B cell (primary cell): ENCODE data around the gene ULK4. TPM values are rescaled to one million over a fixed set of nuclear protein-coding genes. Genes with fewer than 3 reads are reported as not detected.

Source experiments
- ATAC-seq: fragments of 200-7000 bp; cut with Tn5 transposase; one replicate; pipeline ENCODE4 v1.10.0; 2021; ENCODE audit warnings: low read depth, mild to moderate bottlenecking, moderate number of reproducible peaks, moderate library complexity
- CTCF ChIA-PET: fragments of 350-600 bp; sonication (Branson Sonifier 250); formaldehyde crosslinking; loops from one replicate; lab custom pipeline; 2021; ENCODE audit warnings: antibody characterized with exemption, inconsistent platforms; lab: Charles Lee
- POLR2A ChIA-PET: fragments of 350-600 bp; sonication (Branson Sonifier 250); formaldehyde crosslinking; loops from one replicate; lab custom pipeline; 2021; ENCODE audit warnings: antibody characterized with exemption; lab: Charles Lee
- DNase-seq: peaks from one replicate; pipeline ENCODE4 v3.0.0; 2013
- H2AFZ ChIP-seq: 2 replicates; pipeline ENCODE4 v1.6.1; 2012; ENCODE audit warnings: mild to moderate bottlenecking, low read depth, low read length; ENCODE audit not compliant: insufficient read depth, poor library complexity, severe bottlenecking
- H3K27ac ChIP-seq, 2 donors: 1 replicate in 1 of 2; 2 replicates in 1 of 2; pipeline ENCODE4 v1.5.1; 2012 to 2013; ENCODE audit warnings: low read length in 2 of 2, mild to moderate bottlenecking in 2 of 2, moderate library complexity in 1 of 2
- H3K27me3 ChIP-seq, 4 experiments: fragments of 200-600 bp in 1 of 4; sonication (generic) in 1 of 4; replicated peaks in 1 of 4; 1 replicate in 2 of 4; 2 replicates in 2 of 4; pipeline versions ENCODE4 v1.6.1 to v1.7.0; 2013 to 2016; ENCODE audit warnings: low read length in 3 of 4, mild to moderate bottlenecking in 2 of 4, mixed read lengths in 1 of 4, moderate library complexity in 1 of 4; ENCODE audit not compliant: insufficient read depth in 4 of 4, control insufficient read depth in 3 of 4; ENCODE audit errors: control extremely low read depth in 1 of 4
- H3K36me3 ChIP-seq, 2 experiments: replicated peaks in 1 of 2; 1 replicate in 1 of 2; 2 replicates in 1 of 2; pipeline versions ENCODE4 v1.6.1 to v1.7.1; 2013; ENCODE audit warnings: low read length in 1 of 2; ENCODE audit not compliant: insufficient read depth in 2 of 2, control insufficient read depth in 1 of 2; ENCODE audit errors: control extremely low read depth in 1 of 2, extremely low read depth in 1 of 2
- H3K4me1 ChIP-seq, 2 donors: fragments of 200-600 bp in 1 of 2; sonication (generic) in 1 of 2; 1 replicate in 1 of 2; 2 replicates in 1 of 2; pipeline versions ENCODE4 v1.5.1 to v1.6.1; 2013 to 2017; ENCODE audit warnings: low read length in 2 of 2; ENCODE audit not compliant: control insufficient read depth in 2 of 2, insufficient read depth in 2 of 2
- H3K4me2 ChIP-seq: replicated peaks from 2 replicates; pipeline ENCODE3; 2012; ENCODE audit warnings: mild to moderate bottlenecking, low read depth, low read length; ENCODE audit not compliant: poor library complexity, severe bottlenecking
- H3K4me3 ChIP-seq, 5 experiments: fragments of 200-600 bp in 1 of 5; sonication (generic) in 1 of 5; 1 replicate in 3 of 5; 2 replicates in 2 of 5; pipeline versions ENCODE4 v1.5.1 to v1.7.0; 2011 to 2016; ENCODE audit warnings: low read length in 4 of 5, mild to moderate bottlenecking in 4 of 5, low read depth in 2 of 5, control low read depth in 1 of 5, moderate library complexity in 1 of 5; ENCODE audit not compliant: insufficient read depth in 1 of 5; ENCODE audit errors: control extremely low read depth in 1 of 5, extremely low read depth in 1 of 5
- H3K79me2 ChIP-seq: fragments of 200-600 bp; sonication (generic); one replicate; pipeline ENCODE4 v1.6.0; 2016; ENCODE audit warnings: low read length; ENCODE audit not compliant: control insufficient read depth, insufficient read depth
- H3K9ac ChIP-seq: fragments of 200-600 bp; sonication (generic); 2 replicates; pipeline ENCODE4 v1.6.1; 2017; ENCODE audit warnings: mild to moderate bottlenecking, low read length, moderate library complexity
- H3K9me3 ChIP-seq, 3 donors: one replicate each; pipeline versions ENCODE4 v1.6.1 to v1.7.1; 2013; ENCODE audit warnings: low read length in 2 of 3; ENCODE audit not compliant: control insufficient read depth in 2 of 3, insufficient read depth in 1 of 3; ENCODE audit errors: control extremely low read depth in 1 of 3
- H4K20me1 ChIP-seq: 2 replicates; pipeline ENCODE4 v1.6.0; 2012; ENCODE audit warnings: mild to moderate bottlenecking, low read length; ENCODE audit not compliant: insufficient read depth, control insufficient read depth, poor library complexity, severe bottlenecking
- H3K27ac Mint-ChIP-seq: one replicate; pipeline ENCODE4 v1.8.0; 2021; ENCODE audit warnings: mixed read lengths
- H3K27me3 Mint-ChIP-seq: one replicate; pipeline ENCODE4 v1.8.0; 2021; ENCODE audit warnings: mixed read lengths
- H3K4me1 Mint-ChIP-seq: one replicate; pipeline ENCODE4 v1.8.0; 2021; ENCODE audit warnings: mixed read lengths
- H3K4me3 Mint-ChIP-seq: one replicate; pipeline ENCODE4 v1.8.0; 2021; ENCODE audit warnings: mixed read lengths
- H3K9me3 Mint-ChIP-seq: one replicate; pipeline ENCODE4 v1.8.0; 2022; ENCODE audit warnings: mixed read lengths; ENCODE audit not compliant: insufficient read depth
- EZH2 ChIP-seq: IDR thresholded peaks from 2 replicates; pipeline ENCODE4 v1.6.1; 2012; ENCODE audit warnings: borderline replicate concordance, low read depth, mild to moderate bottlenecking, moderate library complexity, low read length; ENCODE audit not compliant: insufficient read depth, poor library complexity, severe bottlenecking
- WGBS: methylation state at CpG from one replicate; pipeline ENCODE4 v1.1.5; 2013; ENCODE audit warnings: missing lambda C conversion rate; ENCODE audit not compliant: insufficient coverage; 5-methylcytosine and 5-hydroxymethylcytosine counted together
- intact Hi-C: fragments of 100-400 bp; cut with micrococcal nuclease; formaldehyde crosslinking; loops from one replicate; pipeline ENCODE4 v1.10.0; 2022
- polyA plus RNA-seq: library from polyadenylated mRNA; depleted of rRNA; stranded (reverse); fragments of >200 nt; gene quantifications from 2 replicates; pipeline ENCODE4 v1.2.3, GENCODE V29; 2012
- total RNA-seq, 2 donors: library from RNA; stranded (reverse); fragments of 120-200 nt in 1 of 2; gene quantifications; 1 replicate in 1 of 2; 2 replicates in 1 of 2; pipeline versions ENCODE4 v1.2.3 to v1.2.4, GENCODE V29; 2013 to 2022
- TF ChIP-seq, protein P1 (sequence below): fragments of 200-600 bp; IDR thresholded peaks from one replicate; pipeline ENCODE4 v1.8.0; 2022; ENCODE audit warnings: antibody characterized with exemption, mild to moderate bottlenecking

ULK4 gene
- total and polyA plus RNA-seq, 2 donors (not counting 1 experiment from before 2014, with no cell fraction given): 5.2 to 33.7 TPM

DNA sequence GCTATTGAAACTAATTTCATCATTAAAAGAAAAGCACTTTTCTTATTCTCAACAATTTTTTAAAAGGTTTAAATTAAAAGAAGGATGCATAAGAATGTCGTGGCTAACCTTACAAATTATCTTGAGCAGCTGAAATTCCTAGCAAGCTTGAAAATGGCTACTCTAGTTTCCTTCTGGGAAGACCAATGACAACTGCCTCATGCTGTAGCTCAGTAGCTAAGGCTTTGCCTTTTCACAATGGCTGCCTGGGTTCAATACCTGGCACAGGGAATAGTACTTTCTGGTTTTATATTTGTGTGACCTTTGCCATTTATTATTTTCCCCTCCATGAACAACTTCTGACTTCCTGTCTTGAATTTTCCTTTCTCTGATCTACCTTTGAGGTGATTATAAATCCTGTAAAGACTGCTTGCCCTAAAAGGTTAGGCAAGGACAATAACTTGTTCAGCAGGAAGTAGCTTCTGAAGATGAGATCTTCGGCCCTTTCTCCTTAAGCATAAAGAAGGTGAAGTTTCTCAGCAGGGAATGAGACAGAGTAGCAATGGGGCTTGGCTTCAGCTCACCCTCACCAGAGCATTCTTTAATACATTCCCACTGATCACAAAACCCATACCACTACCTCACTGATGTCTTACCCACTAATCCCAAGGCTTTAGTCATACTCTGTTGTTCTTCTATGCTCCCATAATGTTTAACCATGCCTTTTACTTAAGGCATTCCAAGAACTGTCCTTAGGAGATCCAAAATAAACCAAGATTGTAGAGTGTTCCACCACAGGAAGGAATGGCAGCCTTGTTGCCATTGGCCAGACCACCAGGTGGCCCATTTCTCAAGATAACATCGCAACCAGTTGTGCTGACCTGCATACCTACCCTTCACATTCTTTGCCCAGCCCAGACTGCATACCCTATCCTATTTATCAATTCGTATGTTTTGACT, 276.8 kb downstream of the ULK4 start:
- H3K4me1 ChIP-seq: no peaks in the 10 kb centered on the region
- H3K36me3 ChIP-seq: peaks cover 0 to 2% of the 10 kb centered on the region in 2 experiments
- ChIA-PET CTCF (no interaction called here), POLR2A (no interaction called here)
- no peaks in the 10 kb centered on the region for H3K79me2 ChIP-seq
- H3K4me3 ChIP-seq: no peak overlapping the region
- Mint-ChIP-seq H3K27me3 (no peaks in the 10 kb centered on the region), H3K9me3 (no peaks in the 10 kb centered on the region), H3K4me3 (no peak overlapping the region), H3K4me1 (no peaks in the 10 kb centered on the region), H3K27ac (no peak overlapping the region)
- no peak for TF ChIP-seq EZH2
- TF ChIP-seq, protein P1, sequence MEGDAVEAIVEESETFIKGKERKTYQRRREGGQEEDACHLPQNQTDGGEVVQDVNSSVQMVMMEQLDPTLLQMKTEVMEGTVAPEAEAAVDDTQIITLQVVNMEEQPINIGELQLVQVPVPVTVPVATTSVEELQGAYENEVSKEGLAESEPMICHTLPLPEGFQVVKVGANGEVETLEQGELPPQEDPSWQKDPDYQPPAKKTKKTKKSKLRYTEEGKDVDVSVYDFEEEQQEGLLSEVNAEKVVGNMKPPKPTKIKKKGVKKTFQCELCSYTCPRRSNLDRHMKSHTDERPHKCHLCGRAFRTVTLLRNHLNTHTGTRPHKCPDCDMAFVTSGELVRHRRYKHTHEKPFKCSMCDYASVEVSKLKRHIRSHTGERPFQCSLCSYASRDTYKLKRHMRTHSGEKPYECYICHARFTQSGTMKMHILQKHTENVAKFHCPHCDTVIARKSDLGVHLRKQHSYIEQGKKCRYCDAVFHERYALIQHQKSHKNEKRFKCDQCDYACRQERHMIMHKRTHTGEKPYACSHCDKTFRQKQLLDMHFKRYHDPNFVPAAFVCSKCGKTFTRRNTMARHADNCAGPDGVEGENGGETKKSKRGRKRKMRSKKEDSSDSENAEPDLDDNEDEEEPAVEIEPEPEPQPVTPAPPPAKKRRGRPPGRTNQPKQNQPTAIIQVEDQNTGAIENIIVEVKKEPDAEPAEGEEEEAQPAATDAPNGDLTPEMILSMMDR: no peak
- peaks cover 0 to 2% (median 0%) of the 10 kb centered on the region in 3 donors for H3K9me3 ChIP-seq
- no peaks in the 10 kb centered on the region for H3K27me3 ChIP-seq
- H3K9ac ChIP-seq: no peak overlapping the region
- H3K27ac ChIP-seq: no peak overlapping the region
- H4K20me1 ChIP-seq: no peaks in the 10 kb centered on the region
- no peak overlapping the region for H2AFZ ChIP-seq
- DNase-seq (no peak), ATAC-seq (no peak)
- H3K4me2 ChIP-seq: no peak overlapping the region
- WGBS: 97% methylated on average over 3 of the region's 4 CpGs
- intact Hi-C loops: no loop called here
